HFFc6 (cell line): ENCODE data around the gene BFSP1. TPM values are rescaled to one million over a fixed set of nuclear protein-coding genes. Genes with fewer than 3 reads are reported as not detected.

Experiments used
- DNase-seq: peaks from one replicate; pipeline ENCODE4 v3.0.0-alpha.2; 2018
- H3K27ac Mint-ChIP-seq: 2 replicates; pipeline ENCODE4 v1.8.0; 2020; ENCODE audit warnings: mild to moderate bottlenecking, mixed read lengths
- H3K27me3 Mint-ChIP-seq: 2 replicates; pipeline ENCODE4 v1.8.0; 2021; ENCODE audit warnings: mild to moderate bottlenecking, moderate library complexity, mixed read lengths; ENCODE audit not compliant: insufficient read depth
- H3K36me3 Mint-ChIP-seq: 2 replicates; pipeline ENCODE4 v1.8.0; 2021; ENCODE audit warnings: low read depth, mixed read lengths
- H3K4me1 Mint-ChIP-seq: 2 replicates; pipeline ENCODE4 v1.8.0; 2020; ENCODE audit warnings: low read depth, mixed read lengths
- H3K4me3 Mint-ChIP-seq: 2 replicates; pipeline ENCODE4 v1.8.0; 2020; ENCODE audit warnings: mild to moderate bottlenecking, moderate library complexity, mixed read lengths
- H3K9me3 Mint-ChIP-seq: 2 replicates; pipeline ENCODE4 v1.8.0; 2020; ENCODE audit warnings: mild to moderate bottlenecking, mixed read lengths
- total RNA-seq, 6 experiments: library from RNA; stranded (reverse); fragmentation: NEBNext Ultra II Directional; extraction: Animal tissue kit (Norgen Biotek cat#: 25700); gene quantifications; 2 replicates in 1 of 6; 3 replicates in 5 of 6; pipeline ENCODE4 v1.2.3, GENCODE V29; 2021
- TF ChIP-seq, protein P1 (sequence below): fragments of 200-600 bp; sonication (generic); IDR thresholded peaks from 2 replicates; pipeline ENCODE4 v1.5.0; 2021; ENCODE audit warnings: antibody characterized with exemption, mild to moderate bottlenecking

BFSP1 gene
- total RNA-seq, 6 experiments from 2014 or later = 1.2 to 2.5 (median 1.8) TPM

DNA sequence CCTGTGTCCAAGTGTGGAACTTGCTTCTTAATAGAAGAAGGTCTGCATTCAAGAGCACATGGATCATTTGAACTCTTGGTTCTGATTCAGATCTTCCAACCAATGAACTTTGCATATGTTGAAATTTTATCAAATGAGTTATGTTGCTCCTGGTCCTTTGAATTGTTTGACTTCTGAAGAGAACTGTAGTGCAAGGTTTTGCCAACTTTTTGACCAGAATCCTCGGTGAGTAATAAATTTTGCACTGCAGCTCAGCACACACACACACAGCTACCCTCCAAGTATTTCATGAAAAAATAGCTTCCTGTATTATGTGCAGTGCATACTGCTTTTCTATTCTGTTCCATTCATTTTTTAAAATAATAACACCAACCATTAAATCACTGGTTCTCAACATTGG is 67.5 kb downstream of the BFSP1 start:
- no peaks in the 10 kb centered on the region for H3K36me3 Mint-ChIP-seq
- H3K27me3 Mint-ChIP-seq = peaks cover 2% of the 10 kb centered on the region
- H3K4me1 Mint-ChIP-seq = no peaks in the 10 kb centered on the region
- no peaks in the 10 kb centered on the region for H3K9me3 Mint-ChIP-seq
- TF ChIP-seq, protein P1, sequence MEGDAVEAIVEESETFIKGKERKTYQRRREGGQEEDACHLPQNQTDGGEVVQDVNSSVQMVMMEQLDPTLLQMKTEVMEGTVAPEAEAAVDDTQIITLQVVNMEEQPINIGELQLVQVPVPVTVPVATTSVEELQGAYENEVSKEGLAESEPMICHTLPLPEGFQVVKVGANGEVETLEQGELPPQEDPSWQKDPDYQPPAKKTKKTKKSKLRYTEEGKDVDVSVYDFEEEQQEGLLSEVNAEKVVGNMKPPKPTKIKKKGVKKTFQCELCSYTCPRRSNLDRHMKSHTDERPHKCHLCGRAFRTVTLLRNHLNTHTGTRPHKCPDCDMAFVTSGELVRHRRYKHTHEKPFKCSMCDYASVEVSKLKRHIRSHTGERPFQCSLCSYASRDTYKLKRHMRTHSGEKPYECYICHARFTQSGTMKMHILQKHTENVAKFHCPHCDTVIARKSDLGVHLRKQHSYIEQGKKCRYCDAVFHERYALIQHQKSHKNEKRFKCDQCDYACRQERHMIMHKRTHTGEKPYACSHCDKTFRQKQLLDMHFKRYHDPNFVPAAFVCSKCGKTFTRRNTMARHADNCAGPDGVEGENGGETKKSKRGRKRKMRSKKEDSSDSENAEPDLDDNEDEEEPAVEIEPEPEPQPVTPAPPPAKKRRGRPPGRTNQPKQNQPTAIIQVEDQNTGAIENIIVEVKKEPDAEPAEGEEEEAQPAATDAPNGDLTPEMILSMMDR = no peak
- no peak for DNase-seq
- H3K4me3 Mint-ChIP-seq = no peak overlapping the region
- no peak overlapping the region for H3K27ac Mint-ChIP-seq

DNA sequence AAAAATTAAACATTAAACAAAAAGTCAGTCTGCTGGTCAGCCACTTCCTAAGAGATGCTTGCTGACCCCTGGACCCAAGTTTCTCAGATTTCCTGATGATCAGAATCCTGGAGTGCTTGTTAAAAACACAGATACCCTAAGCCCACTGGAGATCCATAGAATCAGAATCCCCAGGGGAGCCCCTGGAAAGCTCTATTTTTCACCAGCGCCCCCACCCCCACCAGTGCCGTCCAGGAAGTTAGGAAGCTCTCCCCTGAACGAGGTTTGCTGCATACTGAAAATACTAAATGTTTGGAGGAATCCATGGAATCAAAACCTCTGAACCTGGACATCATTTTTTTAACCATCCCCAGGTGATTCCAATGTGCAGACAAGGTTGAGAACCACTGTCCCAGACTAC is 69.2 kb downstream of the BFSP1 start:
- TF ChIP-seq, protein P1 = no peak
- peaks cover 2% of the 10 kb centered on the region for H3K27me3 Mint-ChIP-seq
- H3K9me3 Mint-ChIP-seq = no peaks in the 10 kb centered on the region
- no peak overlapping the region for H3K27ac Mint-ChIP-seq
- no peaks in the 10 kb centered on the region for H3K36me3 Mint-ChIP-seq
- no peak for DNase-seq
- H3K4me1 Mint-ChIP-seq = peaks cover 9% of the 10 kb centered on the region
- no peak overlapping the region for H3K4me3 Mint-ChIP-seq

DNA sequence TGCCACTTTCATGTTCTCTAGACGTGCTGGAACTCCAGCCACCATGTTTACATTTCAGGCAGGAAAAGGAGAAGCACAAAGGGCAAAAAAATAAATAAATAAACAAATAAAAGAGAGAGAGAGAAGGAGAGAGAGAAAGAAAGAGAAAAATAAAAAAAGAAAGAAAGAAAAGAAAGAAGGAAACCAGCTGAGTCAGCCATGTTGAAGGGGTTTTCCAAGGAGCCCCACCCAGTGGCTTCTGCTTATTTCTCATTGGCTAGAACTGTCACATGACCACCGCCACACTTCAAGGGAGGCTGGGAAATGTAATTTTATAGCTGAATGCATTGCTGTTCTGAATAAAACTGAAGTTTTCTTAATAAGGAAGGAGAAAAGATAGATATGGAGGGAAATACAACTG is 71.1 kb downstream of the BFSP1 start:
- TF ChIP-seq, protein P1 = no peak
- H3K27ac Mint-ChIP-seq = no peak overlapping the region

DNA sequence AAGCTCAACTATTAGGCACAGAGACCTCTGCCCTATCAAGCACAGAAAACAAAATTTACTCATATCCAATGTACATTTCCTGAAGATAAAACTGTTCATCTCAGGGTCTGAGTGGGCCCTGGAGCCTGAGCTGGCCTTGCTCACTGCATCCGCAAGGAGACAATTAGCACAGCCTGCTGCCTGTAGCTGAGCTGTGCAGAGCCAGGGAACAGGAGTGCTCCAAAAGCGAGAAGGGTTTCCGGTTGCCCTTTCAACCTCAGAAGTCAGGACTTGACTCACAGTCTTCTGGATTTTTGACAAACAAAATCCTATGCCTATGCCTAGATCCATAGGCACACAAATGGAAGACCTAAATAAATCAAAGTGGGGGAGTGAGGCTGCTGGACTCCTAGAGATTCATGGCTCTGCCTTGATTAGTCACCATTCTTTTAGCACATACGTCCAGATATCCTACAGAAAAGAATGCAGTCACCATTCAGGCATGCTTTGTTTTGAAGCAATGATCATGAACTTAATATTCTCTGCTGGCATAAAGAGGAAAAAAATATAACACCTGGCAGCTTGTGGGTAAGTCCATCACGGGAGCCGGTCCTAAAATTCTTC is 73.5 kb downstream of the BFSP1 start:
- Mint-ChIP-seq H3K4me3 (no peak overlapping the region), H3K27ac (no peak overlapping the region), H3K4me1 (peaks cover 9% of the 10 kb centered on the region), H3K9me3 (no peaks in the 10 kb centered on the region), H3K36me3 (no peaks in the 10 kb centered on the region), H3K27me3 (peaks cover 9% of the 10 kb centered on the region)
- no peak for DNase-seq
- TF ChIP-seq, protein P1 = no peak

More for the DNA sequence above, 71.1 kb downstream of the BFSP1 start:
- Mint-ChIP-seq H3K36me3 (no peaks in the 10 kb centered on the region), H3K4me1 (peaks cover 9% of the 10 kb centered on the region), H3K4me3 (peak overlapping the region; percentile 67), H3K27me3 (peaks cover 3% of the 10 kb centered on the region), H3K9me3 (no peaks in the 10 kb centered on the region)
- no peak for DNase-seq

DNA sequence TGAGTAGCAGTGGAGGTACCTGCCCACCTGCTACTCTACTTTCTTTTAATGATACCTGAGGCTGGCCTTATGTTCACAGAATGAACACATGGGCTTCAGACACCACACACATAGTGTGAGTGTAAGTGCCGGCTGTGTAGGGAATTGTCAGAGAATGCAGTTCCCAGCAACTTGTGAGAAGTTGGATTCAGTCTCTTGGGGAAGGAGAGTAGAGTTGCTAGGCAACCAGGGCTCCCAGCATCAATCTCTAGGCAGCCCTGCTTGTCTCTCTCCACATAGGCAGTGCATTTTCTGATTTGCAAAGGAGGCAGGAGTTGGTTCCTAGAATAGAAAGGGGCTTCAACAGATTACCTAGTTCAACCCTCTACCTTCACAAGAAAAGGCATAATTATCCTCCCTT is 74.1 kb downstream of the BFSP1 start:
- Mint-ChIP-seq H3K27me3 (peaks cover 9% of the 10 kb centered on the region), H3K4me1 (peaks cover 9% of the 10 kb centered on the region), H3K27ac (no peak overlapping the region), H3K4me3 (no peak overlapping the region), H3K36me3 (no peaks in the 10 kb centered on the region), H3K9me3 (no peaks in the 10 kb centered on the region)
- TF ChIP-seq, protein P1 = no peak
- no peak for DNase-seq
